SK-N-SH treated with all-trans-retinoic acid at 6 μM for 48 hours (cell line): ENCODE results near the gene KLHL29.

Experiments
- BACH2 ChIP-seq: fragments of 250-450 bp; sonication (Bioruptor Pico); IDR thresholded peaks from 2 replicates; pipeline ENCODE4 v1.9.0; 2021; ENCODE audit warnings: mild to moderate bottlenecking, borderline replicate concordance
- ESRRG ChIP-seq: fragments of 250-450 bp; sonication (Bioruptor Pico); IDR thresholded peaks from 2 replicates; pipeline ENCODE4 v1.6.1; 2021; ENCODE audit warnings: mild to moderate bottlenecking
- GLIS3 ChIP-seq: fragments of 250-450 bp; sonication (Bioruptor Pico); IDR thresholded peaks from 2 replicates; pipeline ENCODE4 v1.5.0; 2020; ENCODE audit warnings: mild to moderate bottlenecking, moderate library complexity
- ISL1 ChIP-seq: fragments of 250-450 bp; sonication (Bioruptor Pico); IDR thresholded peaks from 2 replicates; pipeline ENCODE4 v2.1.2; 2022; ENCODE audit warnings: mild to moderate bottlenecking, moderate library complexity
- PPARA ChIP-seq: fragments of 250-450 bp; sonication (Bioruptor Pico); IDR thresholded peaks from 2 replicates; pipeline ENCODE4 v1.5.0; 2020; ENCODE audit warnings: mild to moderate bottlenecking, borderline replicate concordance
- RARB ChIP-seq: fragments of 250-450 bp; sonication (Bioruptor Pico); IDR thresholded peaks from 2 replicates; pipeline ENCODE4 v1.8.0; 2021; ENCODE audit warnings: mild to moderate bottlenecking, moderate library complexity
- TOX ChIP-seq: fragments of 250-450 bp; sonication (Bioruptor Pico); IDR thresholded peaks from 2 replicates; pipeline ENCODE4 v1.8.0; 2021; ENCODE audit warnings: mild to moderate bottlenecking, moderate library complexity, borderline replicate concordance
- ZFP3 ChIP-seq: fragments of 250-450 bp; sonication (Bioruptor Pico); IDR thresholded peaks from 2 replicates; pipeline ENCODE4 v1.5.0; 2020; ENCODE audit warnings: mild to moderate bottlenecking, moderate library complexity
- ZFP30 ChIP-seq: fragments of 450-650 bp; formaldehyde crosslinking; IDR thresholded peaks from 2 replicates; pipeline ENCODE4 v1.5.0; 2022; ENCODE audit warnings: mild to moderate bottlenecking, moderate library complexity
- ZNF565 ChIP-seq: fragments of 450-650 bp; formaldehyde crosslinking; conservative IDR thresholded peaks from 2 replicates; pipeline ENCODE4 v1.5.0; 2020; ENCODE audit warnings: low read depth, mild to moderate bottlenecking, moderate library complexity
- ZNF70 ChIP-seq: fragments of 450-650 bp; formaldehyde crosslinking; IDR thresholded peaks from 2 replicates; pipeline ENCODE4 v1.5.0; 2020; ENCODE audit warnings: mild to moderate bottlenecking, moderate library complexity
- ZNF8 ChIP-seq: fragments of 450-650 bp; formaldehyde crosslinking; IDR thresholded peaks from 2 replicates; pipeline ENCODE4 v1.5.0; 2020; ENCODE audit warnings: mild to moderate bottlenecking, moderate library complexity
- TF ChIP-seq, protein P1 (sequence below): fragments of 250-450 bp; sonication (Bioruptor Pico); IDR thresholded peaks from 2 replicates; pipeline ENCODE4 v1.5.0; 2020; ENCODE audit warnings: mild to moderate bottlenecking, moderate library complexity
- TF ChIP-seq, protein P2 (sequence below): fragments of 250-450 bp; sonication (Bioruptor Pico); IDR thresholded peaks from 2 replicates; pipeline ENCODE4 v1.8.0; 2020; ENCODE audit warnings: mild to moderate bottlenecking, moderate library complexity, borderline replicate concordance

DNA sequence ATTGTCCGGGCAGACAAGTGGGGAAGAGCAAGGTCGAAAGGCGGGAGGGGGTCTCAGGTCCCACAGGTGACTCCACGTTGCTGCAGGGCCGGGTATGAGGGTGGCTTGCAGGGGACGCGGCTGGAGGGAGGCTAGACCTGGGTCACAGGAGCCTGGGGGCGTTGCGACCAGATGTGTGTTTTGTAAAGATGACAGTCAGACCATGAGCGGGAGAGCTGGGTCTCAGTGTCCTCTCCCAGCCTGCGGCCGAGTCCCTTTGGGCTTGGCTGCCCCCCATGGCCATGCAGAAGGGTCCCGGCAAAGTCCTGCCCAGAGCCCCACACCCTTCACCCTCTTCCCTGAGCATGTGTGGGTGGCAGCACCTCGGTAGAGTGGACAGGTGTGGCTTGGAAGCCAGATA lies 302.7 kb downstream of the KLHL29 start:
- TF ChIP-seq ZFP30 (CRISPR knock-in tag) (no peak), TOX (CRISPR knock-in tag) (no peak), ISL1 (CRISPR knock-in tag) (no peak), ZNF70 (CRISPR knock-in tag) (no peak), GLIS3 (no peak), RARB (CRISPR knock-in tag) (no peak), BACH2 (CRISPR knock-in tag) (no peak), ZNF8 (no peak), PPARA (CRISPR knock-in tag) (no peak), ZFP3 (CRISPR knock-in tag) (no peak), ESRRG (CRISPR knock-in tag) (no peak), ZNF565 (CRISPR knock-in tag) (no peak)
- TF ChIP-seq, protein P1, sequence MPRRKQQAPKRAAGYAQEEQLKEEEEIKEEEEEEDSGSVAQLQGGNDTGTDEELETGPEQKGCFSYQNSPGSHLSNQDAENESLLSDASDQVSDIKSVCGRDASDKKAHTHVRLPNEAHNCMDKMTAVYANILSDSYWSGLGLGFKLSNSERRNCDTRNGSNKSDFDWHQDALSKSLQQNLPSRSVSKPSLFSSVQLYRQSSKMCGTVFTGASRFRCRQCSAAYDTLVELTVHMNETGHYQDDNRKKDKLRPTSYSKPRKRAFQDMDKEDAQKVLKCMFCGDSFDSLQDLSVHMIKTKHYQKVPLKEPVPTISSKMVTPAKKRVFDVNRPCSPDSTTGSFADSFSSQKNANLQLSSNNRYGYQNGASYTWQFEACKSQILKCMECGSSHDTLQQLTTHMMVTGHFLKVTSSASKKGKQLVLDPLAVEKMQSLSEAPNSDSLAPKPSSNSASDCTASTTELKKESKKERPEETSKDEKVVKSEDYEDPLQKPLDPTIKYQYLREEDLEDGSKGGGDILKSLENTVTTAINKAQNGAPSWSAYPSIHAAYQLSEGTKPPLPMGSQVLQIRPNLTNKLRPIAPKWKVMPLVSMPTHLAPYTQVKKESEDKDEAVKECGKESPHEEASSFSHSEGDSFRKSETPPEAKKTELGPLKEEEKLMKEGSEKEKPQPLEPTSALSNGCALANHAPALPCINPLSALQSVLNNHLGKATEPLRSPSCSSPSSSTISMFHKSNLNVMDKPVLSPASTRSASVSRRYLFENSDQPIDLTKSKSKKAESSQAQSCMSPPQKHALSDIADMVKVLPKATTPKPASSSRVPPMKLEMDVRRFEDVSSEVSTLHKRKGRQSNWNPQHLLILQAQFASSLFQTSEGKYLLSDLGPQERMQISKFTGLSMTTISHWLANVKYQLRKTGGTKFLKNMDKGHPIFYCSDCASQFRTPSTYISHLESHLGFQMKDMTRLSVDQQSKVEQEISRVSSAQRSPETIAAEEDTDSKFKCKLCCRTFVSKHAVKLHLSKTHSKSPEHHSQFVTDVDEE (CRISPR knock-in tag): no peak
- TF ChIP-seq, protein P2, sequence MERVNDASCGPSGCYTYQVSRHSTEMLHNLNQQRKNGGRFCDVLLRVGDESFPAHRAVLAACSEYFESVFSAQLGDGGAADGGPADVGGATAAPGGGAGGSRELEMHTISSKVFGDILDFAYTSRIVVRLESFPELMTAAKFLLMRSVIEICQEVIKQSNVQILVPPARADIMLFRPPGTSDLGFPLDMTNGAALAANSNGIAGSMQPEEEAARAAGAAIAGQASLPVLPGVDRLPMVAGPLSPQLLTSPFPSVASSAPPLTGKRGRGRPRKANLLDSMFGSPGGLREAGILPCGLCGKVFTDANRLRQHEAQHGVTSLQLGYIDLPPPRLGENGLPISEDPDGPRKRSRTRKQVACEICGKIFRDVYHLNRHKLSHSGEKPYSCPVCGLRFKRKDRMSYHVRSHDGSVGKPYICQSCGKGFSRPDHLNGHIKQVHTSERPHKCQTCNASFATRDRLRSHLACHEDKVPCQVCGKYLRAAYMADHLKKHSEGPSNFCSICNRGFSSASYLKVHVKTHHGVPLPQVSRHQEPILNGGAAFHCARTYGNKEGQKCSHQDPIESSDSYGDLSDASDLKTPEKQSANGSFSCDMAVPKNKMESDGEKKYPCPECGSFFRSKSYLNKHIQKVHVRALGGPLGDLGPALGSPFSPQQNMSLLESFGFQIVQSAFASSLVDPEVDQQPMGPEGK (CRISPR knock-in tag): no peak
